Skeletal muscle tissue (tissue), 4 donors: ENCODE measurements around the gene ALKBH2. TPM values are rescaled to one million over a fixed set of nuclear protein-coding genes. Genes with fewer than 3 reads are reported as not detected.

Experiments
- H3K27ac ChIP-seq: one replicate; pipeline ENCODE4 v1.7.0; 2013; ENCODE audit warnings: mild to moderate bottlenecking, low read depth, low read length, inconsistent platforms
- H3K27me3 ChIP-seq, 3 donors: one replicate each; pipeline ENCODE4 v1.7.0; 2013; ENCODE audit warnings: low read length in 3 of 3; ENCODE audit not compliant: control insufficient read depth in 3 of 3, insufficient read depth in 3 of 3
- H3K36me3 ChIP-seq, 3 donors: one replicate each; pipeline ENCODE4 v1.7.0; 2013; ENCODE audit warnings: low read length in 3 of 3; ENCODE audit not compliant: control insufficient read depth in 3 of 3, insufficient read depth in 3 of 3
- H3K4me1 ChIP-seq, 3 donors: one replicate each; pipeline ENCODE4 v1.7.0; 2013; ENCODE audit warnings: low read length in 3 of 3, mild to moderate bottlenecking in 3 of 3; ENCODE audit not compliant: control insufficient read depth in 3 of 3, insufficient read depth in 3 of 3
- H3K4me3 ChIP-seq, 3 donors: one replicate each; pipeline ENCODE4 v1.7.0; 2013; ENCODE audit warnings: low read length in 3 of 3
- H3K9ac ChIP-seq, 3 donors: one replicate each; pipeline ENCODE4 v1.7.0; 2013; ENCODE audit warnings: low read length in 3 of 3, mild to moderate bottlenecking in 3 of 3, moderate library complexity in 2 of 3, low read depth in 1 of 3
- H3K9me3 ChIP-seq, 3 donors: one replicate each; pipeline ENCODE4 v1.7.0; 2013; ENCODE audit warnings: low read length in 3 of 3; ENCODE audit not compliant: control insufficient read depth in 3 of 3
- total RNA-seq: library from RNA; depleted of rRNA; stranded (reverse); fragments of >200 nt; gene quantifications from one replicate; pipeline ENCODE4 v1.2.3, GENCODE V29; 2014
- donor health status: Osteomylitis.

The ALKBH2 gene
- total RNA-seq, 1 donor from 2014 or later = 20.4 TPM

DNA sequence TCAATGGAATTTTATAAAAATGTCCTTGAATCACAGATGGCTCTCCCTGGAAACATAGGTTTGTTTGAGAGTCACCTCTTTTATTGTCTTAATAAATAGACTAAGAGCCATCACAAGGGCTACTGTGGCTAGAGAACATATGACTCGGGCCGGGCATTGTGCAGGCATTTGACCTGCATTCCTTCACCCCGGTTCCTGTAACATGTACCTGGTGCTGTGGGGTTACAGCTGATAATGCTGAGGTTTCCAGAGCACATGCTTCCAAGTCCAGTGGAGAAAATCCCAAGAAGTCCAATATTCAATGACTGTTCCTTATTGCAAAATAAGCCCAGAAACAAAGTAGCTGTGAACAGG, 22.1 kb upstream of the ALKBH2 start:
- no peaks in the 10 kb centered on the region for H3K9me3 ChIP-seq
- H3K36me3 ChIP-seq = peaks cover 0 to 2% (median under 1%) of the 10 kb centered on the region in 3 donors
- no peaks in the 10 kb centered on the region for H3K27me3 ChIP-seq
- peak overlapping the region; percentile 55 to 74 (median 56) for H3K4me3 ChIP-seq
- H3K9ac ChIP-seq = peak overlapping the region; percentile 75 to 94 (median 86)
- peaks cover 50 to 66% (median 50%) of the 10 kb centered on the region in 3 donors for H3K4me1 ChIP-seq
- H3K27ac ChIP-seq = peak overlapping the region; percentile 91

DNA sequence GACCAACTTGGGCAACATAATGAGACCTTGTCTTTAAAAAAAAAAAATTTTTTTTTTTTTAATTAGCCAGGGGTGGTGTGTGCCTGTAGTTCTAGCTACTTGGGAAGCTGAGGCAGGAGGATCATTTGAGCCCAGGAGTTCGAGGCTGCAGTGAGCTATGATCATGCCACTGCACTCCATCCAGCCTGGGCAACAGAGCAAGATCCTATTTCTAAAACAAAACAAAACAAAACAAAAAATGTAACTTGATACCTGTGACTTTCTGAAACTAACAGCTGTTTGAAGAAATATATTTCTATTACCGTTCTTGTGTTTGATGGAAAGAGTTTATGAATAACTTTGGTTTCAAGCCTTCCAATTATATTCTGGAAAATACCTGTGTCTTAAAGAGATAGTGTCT, 21.4 kb upstream of the ALKBH2 start:
- Histone ChIP-seq H3K9ac (peak overlapping the region in 1 of 3 donors; percentile 94), H3K4me1 (peaks cover 46 to 61% (median 47%) of the 10 kb centered on the region in 3 donors), H3K36me3 (peaks cover 0 to 5% (median 2%) of the 10 kb centered on the region in 3 donors), H3K27ac (peak overlapping the region; percentile 91), H3K27me3 (no peaks in the 10 kb centered on the region), H3K4me3 (peak overlapping the region in 1 of 3 donors; percentile 2), H3K9me3 (no peaks in the 10 kb centered on the region)

DNA sequence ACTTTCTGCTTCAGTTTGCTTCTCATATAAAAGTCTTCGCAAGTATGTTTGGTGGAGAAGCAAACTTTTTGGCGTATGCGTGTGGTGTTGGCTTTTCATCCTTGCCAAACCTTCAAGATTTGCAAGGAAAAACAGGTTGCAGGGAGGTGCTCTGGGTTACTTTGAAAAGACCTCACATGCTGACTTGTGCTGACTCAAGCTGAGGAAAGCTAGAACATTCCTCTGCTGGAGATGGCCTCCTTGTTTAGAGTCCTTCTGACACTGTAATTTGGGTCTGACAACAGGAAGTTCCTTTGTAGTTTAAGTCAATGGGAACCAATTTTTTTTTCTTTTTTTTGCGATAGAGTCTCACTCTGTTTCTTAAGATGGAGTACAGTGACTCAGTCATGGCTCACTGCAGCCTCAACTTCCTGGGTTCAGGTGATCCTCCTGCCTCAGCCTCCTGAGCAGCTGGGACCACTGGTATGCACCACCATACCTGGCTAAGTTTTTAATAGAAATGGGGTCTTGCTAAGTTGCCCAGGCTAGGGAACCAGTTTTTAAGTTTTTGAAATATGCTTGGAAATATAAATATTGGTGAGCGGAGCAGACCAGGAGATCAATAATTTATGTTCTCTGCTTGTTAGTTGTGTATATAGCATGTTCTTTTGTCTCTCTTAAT, 20.5 kb upstream of the ALKBH2 start:
- Histone ChIP-seq H3K27ac (no peak overlapping the region), H3K27me3 (no peaks in the 10 kb centered on the region), H3K4me1 (peaks cover 41 to 58% (median 46%) of the 10 kb centered on the region in 3 donors), H3K9me3 (no peaks in the 10 kb centered on the region), H3K9ac (no peak overlapping the region), H3K36me3 (peaks cover 0 to 8% (median 2%) of the 10 kb centered on the region in 3 donors), H3K4me3 (no peak overlapping the region)

DNA sequence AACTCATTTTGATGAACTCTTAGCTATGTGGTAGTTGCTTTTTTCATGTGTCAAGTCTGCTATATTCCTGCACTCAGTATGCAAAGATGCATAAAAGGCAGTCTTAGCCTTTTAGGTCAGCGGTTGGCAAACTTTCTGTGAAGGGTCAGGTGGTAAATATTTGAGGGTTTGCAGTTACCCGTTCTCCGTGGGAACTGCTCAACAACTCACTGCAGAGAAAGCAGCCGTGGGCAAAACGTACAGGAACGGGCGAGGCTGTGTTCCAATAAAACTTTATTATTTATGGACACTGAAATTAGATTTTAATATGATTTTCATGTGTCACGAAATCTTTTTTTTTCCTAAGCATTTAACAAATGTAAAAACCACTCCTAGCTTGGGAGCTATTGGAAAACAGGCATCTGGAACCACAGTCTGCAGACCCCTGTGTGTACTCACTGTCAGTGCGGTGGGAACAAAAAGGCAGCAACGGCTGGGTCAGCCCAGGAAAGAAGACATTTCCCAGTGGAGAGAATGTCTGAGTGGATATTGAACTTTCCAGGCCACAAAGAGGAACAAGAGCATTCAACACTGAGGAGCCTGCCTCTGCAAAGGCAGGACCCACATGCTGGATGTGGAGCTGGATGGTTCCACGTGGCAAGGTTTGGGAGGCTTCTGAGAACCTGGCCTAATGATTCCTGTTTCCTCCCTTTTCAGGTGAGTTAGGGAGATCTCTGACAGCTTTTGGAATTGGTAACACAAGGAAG, 19.6 kb upstream of the ALKBH2 start:
- Histone ChIP-seq H3K9me3 (no peaks in the 10 kb centered on the region), H3K4me1 (peaks cover 37 to 53% (median 44%) of the 10 kb centered on the region in 3 donors), H3K27ac (no peak overlapping the region), H3K9ac (no peak overlapping the region), H3K27me3 (no peaks in the 10 kb centered on the region), H3K4me3 (no peak overlapping the region), H3K36me3 (peaks cover 2 to 12% (median 3%) of the 10 kb centered on the region in 3 donors)

DNA sequence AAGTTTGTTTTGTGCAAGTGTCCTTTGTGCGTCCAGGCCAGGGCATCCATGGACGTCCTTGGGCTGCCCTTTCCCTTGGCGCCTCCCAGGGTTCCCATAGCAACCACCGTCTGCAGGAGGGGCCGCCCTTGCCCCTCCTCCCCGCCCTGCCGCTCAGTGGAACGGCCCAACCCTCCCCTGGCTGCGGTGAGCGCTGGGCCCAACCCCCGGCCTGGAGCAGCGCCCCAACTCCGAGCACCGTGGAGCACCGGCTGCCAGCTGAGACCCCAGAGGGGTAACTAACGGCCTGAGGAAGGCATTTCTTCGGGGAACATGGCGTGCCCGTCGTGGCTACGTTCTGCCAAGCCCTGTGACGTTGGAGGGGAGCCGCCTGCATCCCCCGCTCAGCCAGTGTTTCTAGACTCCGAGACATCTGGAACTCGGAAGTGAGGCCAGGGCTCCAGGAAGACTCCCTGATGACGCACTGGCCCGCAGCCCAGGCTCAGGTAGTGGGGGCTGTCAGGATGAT, 17.8 kb upstream of the ALKBH2 start:
- Histone ChIP-seq H3K27me3 (no peaks in the 10 kb centered on the region), H3K9ac (peak overlapping the region; percentile 59 to 89 (median 73)), H3K4me1 (peaks cover 29 to 46% (median 32%) of the 10 kb centered on the region in 3 donors), H3K27ac (peak overlapping the region; percentile 90), H3K36me3 (peaks cover 6 to 21% (median 6%) of the 10 kb centered on the region in 3 donors), H3K9me3 (no peaks in the 10 kb centered on the region), H3K4me3 (peak overlapping the region; percentile 78 to 88 (median 81))

DNA sequence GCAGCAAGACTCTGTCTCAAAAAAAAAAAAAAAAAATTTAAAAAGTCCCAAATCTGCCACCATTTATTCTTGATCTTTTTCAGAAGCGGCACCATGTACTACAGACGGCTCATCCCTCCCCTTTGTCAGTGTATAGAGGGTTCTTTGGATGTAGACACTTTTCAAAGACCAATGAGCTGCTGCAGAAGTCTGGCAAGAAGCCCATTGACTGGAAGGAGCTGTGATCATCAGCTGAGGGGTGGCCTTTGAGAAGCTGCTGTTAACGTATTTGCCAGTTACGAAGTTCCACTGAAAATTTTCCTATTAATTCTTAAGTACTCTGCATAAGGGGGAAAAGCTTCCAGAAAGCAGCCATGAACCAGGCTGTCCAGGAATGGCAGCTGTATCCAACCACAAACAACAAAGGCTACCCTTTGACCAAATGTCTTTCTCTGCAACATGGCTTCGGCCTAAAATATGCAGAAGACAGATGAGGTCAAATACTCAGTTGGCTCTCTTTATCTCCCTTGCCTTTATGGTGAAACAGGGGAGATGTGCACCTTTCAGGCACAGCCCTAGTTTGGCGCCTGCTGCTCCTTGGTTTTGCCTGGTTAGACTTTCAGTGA, 16.6 kb upstream of the ALKBH2 start:
- Histone ChIP-seq H3K27ac (no peak overlapping the region), H3K4me3 (no peak overlapping the region), H3K9ac (no peak overlapping the region), H3K27me3 (no peaks in the 10 kb centered on the region), H3K36me3 (peaks cover 12 to 32% (median 18%) of the 10 kb centered on the region in 3 donors), H3K4me1 (peaks cover 20 to 34% (median 20%) of the 10 kb centered on the region in 3 donors), H3K9me3 (no peaks in the 10 kb centered on the region)

DNA sequence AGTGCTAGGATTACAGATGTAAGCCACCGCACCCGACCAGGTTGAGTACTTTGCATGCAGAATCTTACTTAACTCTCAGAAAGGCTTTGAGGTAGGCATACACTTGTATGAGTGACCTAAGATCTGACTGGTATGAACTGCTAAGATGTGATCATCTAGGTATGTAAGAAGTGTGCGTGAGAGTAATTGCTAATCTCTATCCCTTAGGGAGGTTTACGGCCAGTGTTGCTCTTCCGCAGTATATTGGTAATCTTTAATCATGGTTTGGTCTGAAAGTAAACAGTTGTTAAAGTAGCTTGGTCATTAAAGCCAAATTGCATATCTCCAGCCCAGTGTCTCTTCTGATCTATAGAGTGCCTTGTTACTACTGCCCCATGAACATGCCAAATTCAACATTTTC, 11.9 kb upstream of the ALKBH2 start:
- Histone ChIP-seq H3K27me3 (no peaks in the 10 kb centered on the region), H3K36me3 (peaks cover 36 to 61% (median 45%) of the 10 kb centered on the region in 3 donors), H3K9ac (no peak overlapping the region)

DNA sequence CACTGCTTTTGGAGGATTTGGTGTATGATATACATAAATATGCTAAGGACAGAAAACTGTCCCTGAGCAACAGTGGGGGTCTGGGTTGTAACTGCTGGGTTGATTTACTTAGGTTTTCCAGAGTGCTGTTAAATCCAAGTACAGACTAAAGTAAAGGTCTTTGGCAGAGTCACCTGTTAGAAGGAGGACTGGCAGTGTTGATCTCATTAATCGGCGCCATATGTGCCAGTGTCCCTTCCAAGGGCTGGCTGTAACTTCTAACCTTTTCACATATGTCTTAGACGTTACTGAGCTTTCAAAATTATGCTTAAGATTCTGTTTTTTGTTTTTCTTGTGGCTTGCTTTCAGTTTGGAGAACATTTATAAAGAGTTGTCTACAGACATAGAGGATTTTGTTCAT, 9.2 kb upstream of the ALKBH2 start:
- H3K36me3 ChIP-seq = peaks cover 37 to 50% (median 46%) of the 10 kb centered on the region in 3 donors
- H3K4me3 ChIP-seq = no peak overlapping the region
- no peaks in the 10 kb centered on the region for H3K9me3 ChIP-seq
- no peaks in the 10 kb centered on the region for H3K27me3 ChIP-seq
- H3K4me1 ChIP-seq = peaks cover 10 to 16% (median 13%) of the 10 kb centered on the region in 3 donors
- no peak overlapping the region for H3K9ac ChIP-seq
- no peak overlapping the region for H3K27ac ChIP-seq

More for the DNA sequence above, 11.9 kb upstream of the ALKBH2 start:
- Histone ChIP-seq H3K27ac (no peak overlapping the region), H3K4me1 (no peaks in the 10 kb centered on the region), H3K9me3 (no peaks in the 10 kb centered on the region), H3K4me3 (no peak overlapping the region)

DNA sequence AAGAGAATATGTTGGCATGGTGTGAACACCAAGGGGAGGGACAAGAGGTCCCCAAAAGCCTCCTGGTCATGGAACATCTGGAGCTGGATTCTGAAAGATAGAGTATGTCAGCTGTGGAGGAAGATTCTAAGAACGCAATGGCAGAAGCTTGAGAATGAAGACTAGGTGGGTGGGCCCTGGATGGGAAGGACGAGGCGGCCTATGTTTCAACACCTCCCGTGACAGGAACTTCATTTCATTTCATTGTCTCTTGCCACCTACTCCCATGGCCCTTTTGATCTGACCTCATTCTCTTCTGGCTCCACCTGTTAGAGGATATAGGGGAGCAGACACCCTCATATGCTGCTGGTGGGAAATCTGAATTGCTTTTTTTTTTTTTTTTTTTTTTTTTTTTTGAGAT, 7.5 kb upstream of the ALKBH2 start:
- H3K9ac ChIP-seq = no peak overlapping the region
- H3K9me3 ChIP-seq = no peaks in the 10 kb centered on the region
- H3K4me1 ChIP-seq = peaks cover 13 to 20% (median 14%) of the 10 kb centered on the region in 3 donors
- H3K4me3 ChIP-seq = no peak overlapping the region
- H3K27ac ChIP-seq = no peak overlapping the region
- peaks cover 33 to 39% (median 39%) of the 10 kb centered on the region in 3 donors for H3K36me3 ChIP-seq
- no peaks in the 10 kb centered on the region for H3K27me3 ChIP-seq
